Calu3 (cell line): ENCODE data around the gene PCID2. TPM values are rescaled to one million over a fixed set of nuclear protein-coding genes. Genes with fewer than 3 reads are reported as not detected.

ENCODE experiments used
- BruUV-seq: library from RNA; stranded (reverse); fragments of 400-500 nt; replicated peaks from 2 replicates; lab custom pipeline; 2021; lab: Mats Ljungman, UMichigan
- CTCF ChIA-PET: fragments of 300-600 bp; sonication (Branson Sonifier 250); formaldehyde crosslinking; loops from one replicate; lab custom pipeline; 2022; ENCODE audit warnings: antibody characterized with exemption; lab: Charles Lee
- DNase-seq: peaks from one replicate; pipeline ENCODE4 v3.0.0; 2022
- H3K27ac Mint-ChIP-seq: one replicate; pipeline ENCODE4 v1.8.0; 2022; ENCODE audit warnings: mixed read lengths; ENCODE audit not compliant: unreplicated experiment
- H3K27me3 Mint-ChIP-seq: one replicate; pipeline ENCODE4 v1.8.0; 2022; ENCODE audit warnings: mixed read lengths; ENCODE audit not compliant: unreplicated experiment
- H3K36me3 Mint-ChIP-seq: one replicate; pipeline ENCODE4 v1.8.0; 2022; ENCODE audit warnings: mild to moderate bottlenecking, moderate library complexity, mixed read lengths; ENCODE audit not compliant: insufficient read depth, unreplicated experiment
- H3K4me1 Mint-ChIP-seq: one replicate; pipeline ENCODE4 v1.8.0; 2022; ENCODE audit warnings: mild to moderate bottlenecking, low read depth, mixed read lengths; ENCODE audit not compliant: unreplicated experiment
- H3K4me3 Mint-ChIP-seq: one replicate; pipeline ENCODE4 v1.8.0; 2022; ENCODE audit warnings: mild to moderate bottlenecking, low read depth, moderate library complexity, mixed read lengths; ENCODE audit not compliant: unreplicated experiment
- H3K9me3 Mint-ChIP-seq: one replicate; pipeline ENCODE4 v1.8.0; 2022; ENCODE audit warnings: low read depth, mixed read lengths; ENCODE audit not compliant: unreplicated experiment
- CTCF ChIP-seq: fragments of 200-600 bp; IDR thresholded peaks from one replicate; pipeline ENCODE4 v1.8.0; 2022; ENCODE audit warnings: antibody characterized with exemption; ENCODE audit not compliant: unreplicated experiment
- intact Hi-C: fragments of 100-400 bp; cut with micrococcal nuclease; formaldehyde crosslinking; loops from one replicate; pipeline ENCODE4 v1.10.0; 2022; ENCODE audit not compliant: unreplicated experiment
- total RNA-seq: library from RNA; stranded (reverse); gene quantifications from 2 replicates; pipeline ENCODE4 v1.2.3, GENCODE V29; 2022

The PCID2 gene
- total RNA-seq, 1 experiment from 2014 or later = 21.2 TPM

GRCh38 chr13:113201815-113202214 lies 6.7 kb downstream of the PCID2 start:
- intact Hi-C loops = no loop called here
- DNase-seq = no peak
- Mint-ChIP-seq H3K36me3 (peaks cover 5% of the 10 kb centered on the region), H3K4me1 (no peaks in the 10 kb centered on the region), H3K9me3 (no peaks in the 10 kb centered on the region), H3K4me3 (no peak overlapping the region), H3K27ac (no peak overlapping the region), H3K27me3 (no peaks in the 10 kb centered on the region)
- no peak for TF ChIP-seq CTCF
- CTCF ChIA-PET = no interaction called here
- no TSS peak for BruUV-seq

DNA sequence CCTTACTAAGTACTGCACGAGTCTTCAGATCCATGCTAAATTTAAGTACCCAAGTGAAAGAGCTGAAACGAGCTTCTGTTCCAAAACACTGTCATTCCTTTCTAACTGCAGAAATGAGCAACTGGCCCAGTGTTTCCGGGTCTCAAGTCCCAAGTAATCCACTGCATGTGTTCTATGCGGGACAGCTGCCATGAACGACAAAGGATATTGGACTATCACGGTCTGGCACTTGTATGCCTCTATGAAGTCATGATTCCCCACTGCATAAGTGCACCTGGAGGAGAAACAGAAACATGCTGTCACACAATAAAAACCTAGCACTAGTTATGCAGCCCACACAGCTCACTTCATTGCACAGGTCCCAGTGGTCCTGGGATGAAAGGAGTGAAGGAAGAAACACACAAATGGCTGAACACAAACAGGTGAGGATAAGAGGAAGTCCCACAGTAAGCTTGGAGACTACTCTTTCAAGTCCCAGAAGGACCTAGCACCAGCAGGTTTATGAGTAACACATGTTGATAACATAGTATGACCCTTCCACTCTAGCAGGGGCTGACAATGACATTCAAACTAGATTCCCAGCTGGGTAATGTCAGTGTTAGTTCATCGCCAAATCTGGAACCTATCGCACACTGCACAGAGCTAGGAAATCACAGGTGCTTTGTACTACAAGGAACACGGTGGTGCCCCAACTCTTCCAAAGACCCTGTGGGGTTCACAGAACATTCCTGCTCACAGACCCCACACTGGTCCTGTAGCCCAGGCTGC lies 11.3 kb downstream of the PCID2 start:
- Mint-ChIP-seq H3K27ac (no peak overlapping the region), H3K36me3 (peaks cover 5% of the 10 kb centered on the region), H3K4me3 (no peak overlapping the region), H3K4me1 (no peaks in the 10 kb centered on the region), H3K27me3 (no peaks in the 10 kb centered on the region), H3K9me3 (no peaks in the 10 kb centered on the region)
- no TSS peak for BruUV-seq
- intact Hi-C loops = no loop called here
- CTCF ChIA-PET = no interaction called here
- no peak for TF ChIP-seq CTCF
- DNase-seq = no peak

DNA sequence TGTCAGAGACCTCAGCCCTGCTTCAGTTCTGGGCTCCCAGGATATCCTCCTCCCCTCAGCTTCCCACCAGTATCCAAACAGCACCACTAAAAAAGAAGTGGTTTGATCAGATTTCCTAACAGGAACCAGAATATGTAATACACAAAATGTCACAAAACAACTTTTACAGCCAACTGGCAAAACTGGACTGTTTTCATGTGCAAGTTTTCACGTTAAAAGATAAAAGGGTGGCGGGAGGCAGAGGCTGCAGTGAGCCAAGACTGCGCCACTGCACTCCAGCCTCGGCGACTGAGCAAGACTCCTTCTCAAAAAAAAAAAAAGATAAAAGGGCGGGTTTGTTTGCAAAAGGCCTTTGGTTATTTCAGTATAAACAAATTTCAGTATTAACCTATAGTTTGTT lies 13.1 kb downstream of the PCID2 start:
- Mint-ChIP-seq H3K4me3 (no peak overlapping the region), H3K27me3 (no peaks in the 10 kb centered on the region), H3K9me3 (no peaks in the 10 kb centered on the region), H3K4me1 (no peaks in the 10 kb centered on the region), H3K36me3 (peaks cover 5% of the 10 kb centered on the region), H3K27ac (no peak overlapping the region)
- DNase-seq = no peak
- CTCF ChIA-PET = no interaction called here
- intact Hi-C loops = no loop called here
- no peak for TF ChIP-seq CTCF
- BruUV-seq = no TSS peak

GRCh38 chr13:113192902-113193301 lies 15.6 kb downstream of the PCID2 start:
- Mint-ChIP-seq H3K4me3 (no peak overlapping the region), H3K27ac (no peak overlapping the region), H3K9me3 (no peaks in the 10 kb centered on the region), H3K36me3 (peaks cover 19% of the 10 kb centered on the region), H3K4me1 (no peaks in the 10 kb centered on the region), H3K27me3 (no peaks in the 10 kb centered on the region)
- intact Hi-C loops = no loop called here
- TF ChIP-seq CTCF = no peak
- no peak for DNase-seq
- no TSS peak for BruUV-seq
- CTCF ChIA-PET = no interaction called here
